GM12878 (cell line): Measurements from ENCODE around the gene BTNL8. TPM values are rescaled to one million over a fixed set of nuclear protein-coding genes. Genes with fewer than 3 reads are reported as not detected.

Experiments
- ATAC-seq: fragments of 200-7000 bp; cut with Tn5 transposase; 3 replicates; pipeline ENCODE4 v1.9.1; 2020; ENCODE audit warnings: mild to moderate bottlenecking, moderate library complexity
- BruUV-seq: library from RNA; stranded (reverse); fragments of 400-500 nt; replicated peaks from 2 replicates; lab custom pipeline; 2021; lab: Mats Ljungman, UMichigan
- CTCF ChIA-PET: fragments of 300-600 bp; sonication (Branson Sonifier 250); formaldehyde crosslinking; extraction: SDS; loops from one replicate; lab custom pipeline; 2021; ENCODE audit warnings: inconsistent platforms; lab: Yijun Ruan, JAX
- POLR2A ChIA-PET: fragments of 350-600 bp; formaldehyde crosslinking; extraction: SDS; loops from one replicate; lab custom pipeline; 2021; ENCODE audit warnings: inconsistent platforms; lab: Charles Lee
- RAD21 ChIA-PET: fragments of 300-600 bp; sonication (Branson Sonifier 250); formaldehyde crosslinking; loops from one replicate; lab custom pipeline; 2023; ENCODE audit warnings: antibody characterized with exemption; ENCODE audit not compliant: unreplicated experiment; lab: Charles Lee
- SMC1A ChIA-PET: fragments of 300-600 bp; sonication (Branson Sonifier 250); formaldehyde crosslinking; loops from one replicate; lab custom pipeline; 2023; ENCODE audit not compliant: unreplicated experiment, uncharacterized antibody; lab: Charles Lee
- DNase-seq: peaks from one replicate; pipeline ENCODE4 v3.0.0-alpha.2; 2011; ENCODE audit warnings: low read depth, low spot score
- FAIRE-seq: peaks from 3 replicates; lab custom pipeline; 2011; peaks lifted over from hg19 to GRCh38; lab: Jason Lieb, UNC
- H2AFZ ChIP-seq: 2 replicates; pipeline ENCODE4 v1.6.0; 2011; ENCODE audit warnings: low read depth, low read length, control low read depth; ENCODE audit not compliant: control insufficient read depth
- H3K27ac ChIP-seq: 2 replicates; pipeline ENCODE4 v1.5.1; 2011; ENCODE audit warnings: control low read depth; ENCODE audit not compliant: control insufficient read depth, insufficient read depth
- H3K27me3 ChIP-seq, 2 experiments: replicated peaks in 1 of 2; 2 replicates each; pipeline versions ENCODE4 v1.6.0 to v1.6.1; 2011; ENCODE audit warnings: low read length in 1 of 2; ENCODE audit not compliant: control insufficient read depth in 2 of 2, insufficient read depth in 2 of 2
- H3K36me3 ChIP-seq, 2 experiments: 2 replicates each; pipeline ENCODE4 v1.5.1; 2011; ENCODE audit warnings: low read length in 1 of 2; ENCODE audit not compliant: control insufficient read depth in 2 of 2, insufficient read depth in 2 of 2
- H3K4me1 ChIP-seq: 2 replicates; pipeline ENCODE4 v1.6.1; 2011; ENCODE audit warnings: mild to moderate bottlenecking, low read length, moderate library complexity, mixed read lengths; ENCODE audit not compliant: control insufficient read depth, insufficient read depth
- H3K4me2 ChIP-seq: 2 replicates; pipeline ENCODE4 v1.6.0; 2011; ENCODE audit warnings: control low read depth; ENCODE audit not compliant: control insufficient read depth, insufficient read depth
- H3K4me3 ChIP-seq: fragments of 200-600 bp; sonication (generic); 2 replicates; pipeline ENCODE4 v1.5.1; 2016
- H3K79me2 ChIP-seq: 2 replicates; pipeline ENCODE4 v1.6.0; 2011; ENCODE audit warnings: low read length; ENCODE audit not compliant: control insufficient read depth, insufficient read depth
- H3K9ac ChIP-seq: 2 replicates; pipeline ENCODE4 v1.8.0; 2011; ENCODE audit warnings: low read length, control low read depth, mixed read lengths; ENCODE audit not compliant: control insufficient read depth, insufficient read depth
- H3K9me3 ChIP-seq: replicated peaks from 3 replicates; pipeline ENCODE4 v1.5.1; 2011; ENCODE audit warnings: mild to moderate bottlenecking, low read length; ENCODE audit not compliant: control insufficient read depth, insufficient read depth
- H4K20me1 ChIP-seq: 2 replicates; pipeline ENCODE4 v1.6.0; 2011; ENCODE audit not compliant: control insufficient read depth, insufficient read depth
- BMI1 ChIP-seq: fragments of 450-650 bp; IDR thresholded peaks from 2 replicates; pipeline ENCODE4 v1.6.1; 2016; ENCODE audit warnings: mild to moderate bottlenecking, moderate library complexity, borderline replicate concordance
- GABPA ChIP-seq: IDR thresholded peaks from 2 replicates; pipeline ENCODE4 v1.6.1; 2014; ENCODE audit warnings: antibody characterized with exemption, low read depth, mild to moderate bottlenecking, inconsistent platforms
- MAX ChIP-seq: IDR thresholded peaks from 2 replicates; pipeline ENCODE4 v1.6.1; 2012; ENCODE audit warnings: low read depth, low read length, improper control_type of control experiment
- MLLT1 ChIP-seq: fragments of 450-650 bp; IDR thresholded peaks from 2 replicates; pipeline ENCODE4 v1.6.1; 2016; ENCODE audit warnings: mild to moderate bottlenecking
- NBN ChIP-seq: fragments of 450-650 bp; IDR thresholded peaks from 2 replicates; pipeline ENCODE4 v1.6.1; 2016
- NR2F1 ChIP-seq: fragments of 450-650 bp; conservative IDR thresholded peaks from 2 replicates; pipeline ENCODE4 v1.6.1; 2017; ENCODE audit warnings: mild to moderate bottlenecking
- PAX5 ChIP-seq: IDR thresholded peaks from 2 replicates; pipeline ENCODE4 v1.6.1; 2011; ENCODE audit warnings: low read depth, low read length, borderline replicate concordance
- PAX8 ChIP-seq: fragments of 450-650 bp; IDR thresholded peaks from 2 replicates; pipeline ENCODE4 v1.6.1; 2017; ENCODE audit warnings: mild to moderate bottlenecking, moderate library complexity
- PKNOX1 ChIP-seq: fragments of 450-650 bp; IDR thresholded peaks from 2 replicates; pipeline ENCODE4 v1.6.1; 2016; ENCODE audit warnings: mild to moderate bottlenecking
- POLR2A ChIP-seq: IDR thresholded peaks from 2 replicates; pipeline ENCODE4 v1.6.1; 2011; ENCODE audit warnings: low read depth, mild to moderate bottlenecking, low read length
- RAD51 ChIP-seq: fragments of 450-650 bp; IDR thresholded peaks from 2 replicates; pipeline ENCODE4 v1.6.1; 2016; ENCODE audit warnings: moderate library complexity, mild to moderate bottlenecking, inconsistent platforms
- SIN3A ChIP-seq: IDR thresholded peaks from 2 replicates; pipeline ENCODE4 v1.6.1; 2012; ENCODE audit warnings: low read depth, low read length, improper control_type of control experiment
- SKIL ChIP-seq: fragments of 450-650 bp; IDR thresholded peaks from 2 replicates; pipeline ENCODE4 v1.6.1; 2017; ENCODE audit warnings: mild to moderate bottlenecking, low read depth, inconsistent platforms; ENCODE audit not compliant: poor library complexity, severe bottlenecking
- ZNF24 ChIP-seq: fragments of 450-650 bp; IDR thresholded peaks from 2 replicates; pipeline ENCODE4 v1.6.1; 2017; ENCODE audit warnings: antibody characterized with exemption, mild to moderate bottlenecking
- ZNF622 ChIP-seq: fragments of 450-650 bp; IDR thresholded peaks from 2 replicates; pipeline ENCODE4 v1.6.1; 2017; ENCODE audit warnings: mild to moderate bottlenecking, inconsistent platforms
- WGBS: methylation state at CpG from one replicate; pipeline ENCODE4 v1.1.6; 2016; ENCODE audit warnings: low lambda C conversion rate; ENCODE audit not compliant: insufficient replicate concordance, insufficient coverage; ENCODE audit errors: missing lambda C conversion rate; 5-methylcytosine and 5-hydroxymethylcytosine counted together
- in situ Hi-C: fragments of 300-500 bp; cut with MboI; formaldehyde crosslinking; loops from 9 replicates; pipeline ENCODE4 v1.14.3; 2018; ENCODE audit warnings: mixed read lengths
- intact Hi-C: fragments of 100-400 bp; cut with micrococcal nuclease; formaldehyde crosslinking; loops from one replicate; pipeline ENCODE4 v1.14.2; 2022; ENCODE audit not compliant: unreplicated experiment
- polyA plus RNA-seq, 11 experiments: library from polyadenylated mRNA; depleted of rRNA in 4 of 11; unstranded in 6 of 11; stranded (reverse) in 5 of 11; fragments of >200 nt; fragmentation: Nextera tagmentation in 4 of 11; fragmentation: Illumina TruSeq in 1 of 11; extraction: Ambion mirVana in 4 of 11; extraction: Trizol in 1 of 11; gene quantifications; 1 replicate in 1 of 11; 2 replicates in 10 of 11; pipeline versions ENCODE4 v1.2.1 to v1.2.3, GENCODE V29; 2011 to 2016; ENCODE audit warnings: inconsistent platforms in 2 of 11, missing spikeins in 2 of 11, low read depth in 1 of 11
- total RNA-seq, 4 experiments: library from RNA; depleted of rRNA in 3 of 4; stranded (reverse); fragments of >200 nt in 3 of 4; fragmentation: Illumina TruSeq in 1 of 4; extraction: Trizol in 1 of 4; gene quantifications; 2 replicates each; pipeline versions ENCODE4 v1.2.1 to v1.2.3, GENCODE V29; 2013 to 2021

The BTNL8 gene
- total and polyA plus RNA-seq, 10 of the 15 experiments (the other 5 are each of a cell fraction or from before 2014, with no cell fraction given), result 0.13 to 3.4 (median 0.26) TPM; not detected in 2

- TF ChIP-seq GABPA (no peak), POLR2A (no peak), BMI1 (no peak)
Observed at GRCh38 chr5:180914646-180915045, 15.7 kb downstream of the BTNL8 start (continued).

GRCh38 chr5:180915924-180916323, 17.0 kb downstream of the BTNL8 start:
- Histone ChIP-seq H2AFZ (no peak overlapping the region), H3K79me2 (no peaks in the 10 kb centered on the region), H3K9me3 (no peaks in the 10 kb centered on the region; the same call in 2 of the 3 replicates), H3K9ac (no peak overlapping the region), H3K27me3 (no peaks in the 10 kb centered on the region), H3K36me3 (no peaks in the 10 kb centered on the region), H3K4me2 (no peak overlapping the region), H4K20me1 (no peaks in the 10 kb centered on the region), H3K27ac (no peak overlapping the region), H3K4me1 (no peaks in the 10 kb centered on the region), H3K4me3 (no peak overlapping the region)
- CTCF ChIA-PET, result no interaction called here
- in situ Hi-C loops (no loop called here), intact Hi-C loops (no loop called here)
- POLR2A ChIA-PET, result no interaction called here
- no peak for DNase-seq
- TF ChIP-seq NBN (no peak), PKNOX1 (no peak), ZNF622 (no peak), MAX (no peak), PAX8 (no peak), SKIL (no peak), ZNF24 (no peak), NR2F1 (no peak), PAX5 (no peak), RAD51 (no peak), SIN3A (no peak), MLLT1 (no peak)
- WGBS, result 14% methylated on average over 3 of the region's 3 CpGs
- ATAC-seq, result no peak
- no TSS peak for BruUV-seq
- RAD21 ChIA-PET, result no interaction called here
- SMC1A ChIA-PET, result interaction anchor here (0.7 to 1.6 kb wide), 2 partner anchors 10 to 29 kb away, joined by 3 read pairs; no protein-coding TSS in a partner anchor
- FAIRE-seq, result no peak
